Central memory CD8-positive, alpha-beta T cell (primary cell): ENCODE results near the gene MRPL57.
"Not testable (repeated sequence)": the region's sequence is repeated elsewhere in the genome, so short reads cannot be mapped to it uniquely, and the experiment has no call there.

Source experiments
- ATAC-seq: fragments of 150-1000 bp; cut with Tn5 transposase; replicated peaks from 2 replicates; pipeline ENCODE4 v1.10.0; 2022; ENCODE audit warnings: mild to moderate bottlenecking, moderate FRiP score, moderate number of reproducible peaks; ENCODE audit not compliant: poor library complexity, severe bottlenecking; ENCODE audit errors: extremely low read depth
- DNase-seq, 2 donors: peaks; one replicate each; pipeline ENCODE4 v3.0.0; 2021; ENCODE audit warnings: low spot score in 2 of 2
- H3K27ac Mint-ChIP-seq: one replicate; pipeline ENCODE4 v1.8.0; 2022; ENCODE audit warnings: low read depth, mild to moderate bottlenecking, moderate library complexity, mixed read lengths
- H3K27me3 Mint-ChIP-seq: one replicate; pipeline ENCODE4 v1.8.0; 2022; ENCODE audit warnings: mixed read lengths
- H3K36me3 Mint-ChIP-seq: one replicate; pipeline ENCODE4 v1.8.0; 2022; ENCODE audit warnings: mild to moderate bottlenecking, moderate library complexity, mixed read lengths; ENCODE audit not compliant: insufficient read depth
- H3K4me1 Mint-ChIP-seq: one replicate; pipeline ENCODE4 v1.8.0; 2022; ENCODE audit warnings: mixed read lengths
- H3K4me3 Mint-ChIP-seq: one replicate; pipeline ENCODE4 v1.8.0; 2022; ENCODE audit warnings: mild to moderate bottlenecking, moderate library complexity, mixed read lengths
- H3K9me3 Mint-ChIP-seq: one replicate; pipeline ENCODE4 v1.8.0; 2022; ENCODE audit warnings: mixed read lengths

Gene MRPL57

GRCh38 chr13:21176215-21176981, at the start of gene MRPL57, which contains the start of gene SKA3:
Gene MRPL57 (plus strand): TSS chr13:21176658. CDS start chr13:21176917, 259 bp downstream.
Gene SKA3 (minus strand): TSS chr13:21176552. CDS start chr13:21176477, 75 bp downstream.
- H3K4me3 Mint-ChIP-seq = peak within 1 kb of the TSS; percentile 99
- ATAC-seq (peak; percentile 98), DNase-seq (peak; percentile 91 to 95)
- H3K9me3 Mint-ChIP-seq = no peaks in the 10 kb centered on the region
- H3K36me3 Mint-ChIP-seq = peaks cover 15% of the 10 kb centered on the region
- H3K27ac Mint-ChIP-seq = peak within 1 kb of the TSS; percentile 97
- peaks cover 17% of the 10 kb centered on the region for H3K4me1 Mint-ChIP-seq
- H3K27me3 Mint-ChIP-seq = no peaks in the 10 kb centered on the region

GRCh38 chr13:21130116-21130515, 46.3 kb upstream of the MRPL57 start:
- no peaks in the 10 kb centered on the region for H3K9me3 Mint-ChIP-seq

GRCh38 chr13:21133077-21133476, 43.4 kb upstream of the MRPL57 start:
- H3K27ac Mint-ChIP-seq = no peak overlapping the region

More at GRCh38 chr13:21130116-21130515, 46.3 kb upstream of the MRPL57 start:
- no peak overlapping the region for H3K4me3 Mint-ChIP-seq
- H3K4me1 Mint-ChIP-seq = no peaks in the 10 kb centered on the region
- no peak for DNase-seq
- peaks cover 2% of the 10 kb centered on the region for H3K36me3 Mint-ChIP-seq
- no peak overlapping the region for H3K27ac Mint-ChIP-seq
- ATAC-seq = no peak
- peaks cover 19% of the 10 kb centered on the region for H3K27me3 Mint-ChIP-seq

GRCh38 chr13:21134475-21134874, 42.0 kb upstream of the MRPL57 start:
- Mint-ChIP-seq H3K36me3 (peaks cover 2% of the 10 kb centered on the region), H3K27me3 (peaks cover 50% of the 10 kb centered on the region), H3K4me1 (peaks cover under 1% of the 10 kb centered on the region), H3K27ac (no peak overlapping the region), H3K9me3 (no peaks in the 10 kb centered on the region), H3K4me3 (no peak overlapping the region)
- ATAC-seq = no peak
- DNase-seq = no peak

More at GRCh38 chr13:21133077-21133476, 43.4 kb upstream of the MRPL57 start:
- peaks cover 2% of the 10 kb centered on the region for H3K36me3 Mint-ChIP-seq
- no peak overlapping the region for H3K4me3 Mint-ChIP-seq
- H3K4me1 Mint-ChIP-seq = no peaks in the 10 kb centered on the region
- peaks cover 44% of the 10 kb centered on the region for H3K27me3 Mint-ChIP-seq
- DNase-seq (no peak), ATAC-seq (no peak)
- H3K9me3 Mint-ChIP-seq = no peaks in the 10 kb centered on the region

- H3K4me3 Mint-ChIP-seq, ATAC-seq, H3K27ac Mint-ChIP-seq, DNase-seq, H3K9me3 Mint-ChIP-seq: not testable (repeated sequence)
- peaks cover 14% of the 10 kb centered on the region for H3K36me3 Mint-ChIP-seq
- H3K27me3 Mint-ChIP-seq = peaks cover 50% of the 10 kb centered on the region
- peaks cover 12% of the 10 kb centered on the region for H3K4me1 Mint-ChIP-seq
These were observed 40.6 kb upstream of the MRPL57 start for GRCh38 chr13:21135833-21136232.

- no peak overlapping the region for H3K4me3 Mint-ChIP-seq
- H3K36me3 Mint-ChIP-seq = peaks cover 23% of the 10 kb centered on the region
- ATAC-seq (no peak), DNase-seq (no peak)
- no peak overlapping the region for H3K27ac Mint-ChIP-seq
- peaks cover 19% of the 10 kb centered on the region for H3K4me1 Mint-ChIP-seq
- no peaks in the 10 kb centered on the region for H3K9me3 Mint-ChIP-seq
- H3K27me3 Mint-ChIP-seq = peaks cover 46% of the 10 kb centered on the region
These were observed 38.8 kb upstream of the MRPL57 start for GRCh38 chr13:21137696-21138095.

- DNase-seq (no peak), ATAC-seq (no peak)
- peaks cover 38% of the 10 kb centered on the region for H3K27me3 Mint-ChIP-seq
- no peaks in the 10 kb centered on the region for H3K9me3 Mint-ChIP-seq
- H3K4me3 Mint-ChIP-seq = peak overlapping the region; percentile 31
- H3K4me1 Mint-ChIP-seq = peaks cover 28% of the 10 kb centered on the region
- no peak overlapping the region for H3K27ac Mint-ChIP-seq
- H3K36me3 Mint-ChIP-seq = peaks cover 32% of the 10 kb centered on the region
These were observed 37.9 kb upstream of the MRPL57 start for GRCh38 chr13:21138561-21138960.

- peaks cover 35% of the 10 kb centered on the region for H3K27me3 Mint-ChIP-seq
- no peak for DNase-seq
- ATAC-seq = no peak
- peak overlapping the region; percentile 99 for H3K27ac Mint-ChIP-seq
- H3K9me3 Mint-ChIP-seq = no peaks in the 10 kb centered on the region
- peaks cover 33% of the 10 kb centered on the region for H3K36me3 Mint-ChIP-seq
- peak overlapping the region; percentile 91 for H3K4me3 Mint-ChIP-seq
- H3K4me1 Mint-ChIP-seq = peaks cover 33% of the 10 kb centered on the region
These were observed 37.1 kb upstream of the MRPL57 start for GRCh38 chr13:21139374-21139773.

GRCh38 chr13:21142766-21143165, 33.7 kb upstream of the MRPL57 start:
- peaks cover 40% of the 10 kb centered on the region for H3K4me1 Mint-ChIP-seq
- peak overlapping the region; percentile 74 for H3K4me3 Mint-ChIP-seq
- ATAC-seq (no peak), DNase-seq (no peak)
- peaks cover 56% of the 10 kb centered on the region for H3K36me3 Mint-ChIP-seq
- H3K27ac Mint-ChIP-seq = no peak overlapping the region
- H3K27me3 Mint-ChIP-seq = peaks cover 10% of the 10 kb centered on the region
- no peaks in the 10 kb centered on the region for H3K9me3 Mint-ChIP-seq

- ATAC-seq (no peak), DNase-seq (no peak)
- H3K4me1 Mint-ChIP-seq = peaks cover 19% of the 10 kb centered on the region
- H3K4me3 Mint-ChIP-seq = no peak overlapping the region
- peak overlapping the region; percentile 79 for H3K27ac Mint-ChIP-seq
- H3K36me3 Mint-ChIP-seq = peaks cover 37% of the 10 kb centered on the region
- H3K9me3 Mint-ChIP-seq = no peaks in the 10 kb centered on the region
- no peaks in the 10 kb centered on the region for H3K27me3 Mint-ChIP-seq
These were observed 28.6 kb upstream of the MRPL57 start for GRCh38 chr13:21147827-21148226.

GRCh38 chr13:21148557-21149258, 27.8 kb upstream of the MRPL57 start:
- Mint-ChIP-seq H3K4me1 (peaks cover 10% of the 10 kb centered on the region), H3K27ac (no peak overlapping the region), H3K36me3 (peaks cover 28% of the 10 kb centered on the region), H3K27me3 (no peaks in the 10 kb centered on the region), H3K4me3 (no peak overlapping the region), H3K9me3 (no peaks in the 10 kb centered on the region)
- DNase-seq = no peak
- no peak for ATAC-seq

GRCh38 chr13:21149568-21149967, 26.9 kb upstream of the MRPL57 start:
- peaks cover 26% of the 10 kb centered on the region for H3K36me3 Mint-ChIP-seq
- peaks cover 5% of the 10 kb centered on the region for H3K4me1 Mint-ChIP-seq
- DNase-seq = no peak
- no peak overlapping the region for H3K4me3 Mint-ChIP-seq
- H3K27ac Mint-ChIP-seq = no peak overlapping the region
- no peaks in the 10 kb centered on the region for H3K27me3 Mint-ChIP-seq
- ATAC-seq = no peak
- H3K9me3 Mint-ChIP-seq = no peaks in the 10 kb centered on the region

GRCh38 chr13:21150013-21150412, 26.4 kb upstream of the MRPL57 start:
- H3K4me3 Mint-ChIP-seq = no peak overlapping the region
- H3K27me3 Mint-ChIP-seq = no peaks in the 10 kb centered on the region
- H3K4me1 Mint-ChIP-seq = peaks cover under 1% of the 10 kb centered on the region
- DNase-seq (no peak), ATAC-seq (no peak)
- H3K27ac Mint-ChIP-seq = no peak overlapping the region
- H3K36me3 Mint-ChIP-seq = peaks cover 24% of the 10 kb centered on the region
- H3K9me3 Mint-ChIP-seq = no peaks in the 10 kb centered on the region
